HG03175 (cell line): Measurements from ENCODE around the gene GPR141.

Experiments used
- ATAC-seq: cut with Tn5 transposase; IDR thresholded peaks from one replicate; pipeline ENCODE4 v1.9.1; 2021; ENCODE audit warnings: mild to moderate bottlenecking, moderate library complexity; ENCODE audit not compliant: unreplicated experiment

GPR141 gene

GRCh38 chr7:37775921-37776320, 92.4 kb downstream of the GPR141 start:
- ATAC-seq: no peak

DNA sequence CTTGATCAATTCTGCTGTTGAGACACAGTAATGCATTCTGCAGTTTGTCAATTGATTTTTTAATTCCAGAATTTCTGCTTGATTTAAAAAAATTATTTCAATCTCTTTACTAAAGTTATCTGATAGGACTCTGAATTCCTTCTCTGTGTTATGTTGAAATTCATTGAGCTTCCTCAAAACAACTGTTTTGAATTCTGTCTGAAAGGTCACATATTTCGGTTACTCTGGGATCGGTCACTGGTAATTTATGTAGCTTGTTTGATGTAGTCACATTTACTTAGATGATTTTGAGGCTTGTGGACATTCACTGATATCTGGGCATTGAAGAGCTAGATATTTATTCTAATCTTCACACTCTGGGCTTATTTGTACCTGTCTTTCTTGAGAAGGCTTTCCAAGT, 97.6 kb downstream of the GPR141 start:
- no peak for ATAC-seq

DNA sequence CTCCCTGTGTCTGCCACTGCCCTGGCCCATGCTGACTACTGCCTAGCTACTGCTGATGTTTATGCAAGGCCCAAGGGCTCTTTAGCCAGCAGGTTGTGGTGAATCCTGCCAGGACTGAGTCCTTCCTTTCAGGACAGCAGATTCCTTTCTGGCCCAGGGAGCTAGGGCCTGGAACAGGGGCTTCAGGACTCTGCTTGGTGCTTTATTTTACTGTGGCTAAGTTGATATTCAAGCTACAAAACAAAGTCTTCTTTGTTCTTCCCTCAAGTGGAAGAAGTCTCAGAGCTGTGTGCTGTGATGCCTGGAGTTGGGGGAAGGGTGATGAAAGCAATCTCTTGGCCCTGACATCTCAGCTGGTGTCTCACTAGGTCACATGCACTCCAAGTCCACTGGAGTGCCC, 98.6 kb downstream of the GPR141 start:
- ATAC-seq: no peak

GRCh38 chr7:37784015-37784414, 100.4 kb downstream of the GPR141 start:
- ATAC-seq: no peak

- peak; percentile 90 for ATAC-seq
Measured at GRCh38 chr7:37786741-37787569, 103.4 kb downstream of the GPR141 start.
